Measurements from ENCODE around the gene CHSY1.

CHSY1 gene

GRCh38 chr15:101267320-101268104, 15.7 kb upstream of the CHSY1 start:
- DNase-seq, result no peak

- no peak for DNase-seq
Measured at GRCh38 chr15:101266787-101267186, 14.9 kb upstream of the CHSY1 start.

GRCh38 chr15:101266034-101266433, 14.2 kb upstream of the CHSY1 start:
- DNase-seq, result no peak

- no peak for DNase-seq
Measured at GRCh38 chr15:101264911-101265641, 13.2 kb upstream of the CHSY1 start.

GRCh38 chr15:101264011-101264410, 12.2 kb upstream of the CHSY1 start:
- DNase-seq, result no peak

GRCh38 chr15:101262551-101262950, 10.7 kb upstream of the CHSY1 start:
- no peak for DNase-seq

GRCh38 chr15:101258238-101259144, 6.6 kb upstream of the CHSY1 start:
- peak in 1 of 2 experiments; percentile 40 for DNase-seq

GRCh38 chr15:101256757-101257156, 4.9 kb upstream of the CHSY1 start:
- no peak for DNase-seq

GRCh38 chr15:101255615-101256241, 3.9 kb upstream of the CHSY1 start:
- DNase-seq, result no peak

- DNase-seq, result no peak
Measured at GRCh38 chr15:101255051-101255395, 3.2 kb upstream of the CHSY1 start.

GRCh38 chr15:101254157-101255050, 2.6 kb upstream of the CHSY1 start:
- DNase-seq, result no peak

GRCh38 chr15:101252836-101253235, 988 bp upstream of the CHSY1 start:
- no peak for DNase-seq

- peak in 1 of 2 experiments; percentile 26 for DNase-seq
Measured at GRCh38 chr15:101250873-101251829, 697 bp downstream of the CHSY1 start.

GRCh38 chr15:101250341-101250831, 1.5 kb downstream of the CHSY1 start:
- DNase-seq, result no peak

GRCh38 chr15:101248274-101248673, 3.6 kb downstream of the CHSY1 start:
- no peak for DNase-seq

- no peak for DNase-seq
Measured at GRCh38 chr15:101246824-101247745, 4.8 kb downstream of the CHSY1 start.

GRCh38 chr15:101246391-101246790, 5.5 kb downstream of the CHSY1 start:
- no peak for DNase-seq

GRCh38 chr15:101244889-101245668, 6.8 kb downstream of the CHSY1 start:
- DNase-seq, result no peak
